ENCODE measurements around the gene TTC19.

- TF ChIP-seq CTCF (IDR thresholded peaks at IDR 0.05; ENCODE audit: insufficient read depth, low read depth, low read length) = no peak
- no peak for TF ChIP-seq EZH2 (IDR thresholded peaks at IDR 0.05; ENCODE audit: insufficient read depth, low read length)
Measured at GRCh38 chr17:16007439-16007838, 7.8 kb downstream of the TTC19 start.
